Suppressor macrophage treated with lipopolysaccharide for 4 hours (primary cell): ENCODE results near the gene C2CD4D.
A peak's percentile ranks its signal among the peaks of the same experiment; 100 is the strongest.
"Not testable (repeated sequence)": the region's sequence is repeated elsewhere in the genome, so short reads cannot be mapped to it uniquely, and the experiment has no call there.

Experiments used
- DNase-seq: peaks from one replicate; pipeline ENCODE4 v3.0.0-alpha.2; 2020

Gene C2CD4D

GRCh38 chr1:151858030-151858746, 18.6 kb upstream of the C2CD4D start:
- no peak for DNase-seq

GRCh38 chr1:151855933-151856332, 16.3 kb upstream of the C2CD4D start:
- DNase-seq = no peak

GRCh38 chr1:151855516-151855915, 15.9 kb upstream of the C2CD4D start:
- DNase-seq = not testable (repeated sequence)

GRCh38 chr1:151854658-151855057, 15.0 kb upstream of the C2CD4D start:
- no peak for DNase-seq

GRCh38 chr1:151853411-151853943, 13.9 kb upstream of the C2CD4D start, which contains the start of gene THEM5:
Gene THEM5 (minus strand): TSS chr1:151853712. CDS start chr1:151853565, 147 bp downstream.
- no peak for DNase-seq

GRCh38 chr1:151852733-151853132, 13.1 kb upstream of the C2CD4D start:
- no peak for DNase-seq

GRCh38 chr1:151851886-151852285, 12.3 kb upstream of the C2CD4D start:
- no peak for DNase-seq

GRCh38 chr1:151849871-151850270, 10.3 kb upstream of the C2CD4D start:
- no peak for DNase-seq

- DNase-seq = no peak
Observed at GRCh38 chr1:151849126-151849525, 9.5 kb upstream of the C2CD4D start.

GRCh38 chr1:151847867-151848596, 8.4 kb upstream of the C2CD4D start:
- DNase-seq = no peak

GRCh38 chr1:151846686-151847237, 7.1 kb upstream of the C2CD4D start:
- DNase-seq = no peak

GRCh38 chr1:151846062-151846568, 6.5 kb upstream of the C2CD4D start:
- DNase-seq = peak; percentile 53

GRCh38 chr1:151843398-151843797, 3.8 kb upstream of the C2CD4D start:
- DNase-seq = no peak

- DNase-seq = no peak
Observed at GRCh38 chr1:151841141-151841540, 1.5 kb upstream of the C2CD4D start.

- no peak for DNase-seq
Observed at GRCh38 chr1:151840421-151840820, 801 bp upstream of the C2CD4D start.

- DNase-seq = no peak
Observed at GRCh38 chr1:151839082-151839412, 573 bp downstream of the C2CD4D start.

GRCh38 chr1:151838222-151839081, 1.2 kb downstream of the C2CD4D start:
- DNase-seq = no peak

GRCh38 chr1:151837884-151838221, 1.8 kb downstream of the C2CD4D start:
- no peak for DNase-seq

GRCh38 chr1:151837197-151837596, 2.4 kb downstream of the C2CD4D start:
- no peak for DNase-seq

GRCh38 chr1:151835596-151835995, 4.0 kb downstream of the C2CD4D start:
- no peak for DNase-seq

- no peak for DNase-seq
Observed at GRCh38 chr1:151834239-151834638, 5.4 kb downstream of the C2CD4D start.

GRCh38 chr1:151833172-151833900, 6.3 kb downstream of the C2CD4D start:
- no peak for DNase-seq
